ENCODE data around the gene BGN.

Gene BGN

GRCh38 chrX:153519569-153520286, 24.9 kb downstream of the BGN start:
- Mint-ChIP-seq H3K36me3 (no peaks in the 10 kb centered on the region), H3K4me3 (no peak overlapping the region), H3K4me1 (ENCODE audit: low read depth) (peaks cover 5% of the 10 kb centered on the region), H3K27me3 (peaks cover 5% of the 10 kb centered on the region), H3K27ac (no peak overlapping the region), H3K9me3 (ENCODE audit: low read depth) (no peaks in the 10 kb centered on the region)

DNA sequence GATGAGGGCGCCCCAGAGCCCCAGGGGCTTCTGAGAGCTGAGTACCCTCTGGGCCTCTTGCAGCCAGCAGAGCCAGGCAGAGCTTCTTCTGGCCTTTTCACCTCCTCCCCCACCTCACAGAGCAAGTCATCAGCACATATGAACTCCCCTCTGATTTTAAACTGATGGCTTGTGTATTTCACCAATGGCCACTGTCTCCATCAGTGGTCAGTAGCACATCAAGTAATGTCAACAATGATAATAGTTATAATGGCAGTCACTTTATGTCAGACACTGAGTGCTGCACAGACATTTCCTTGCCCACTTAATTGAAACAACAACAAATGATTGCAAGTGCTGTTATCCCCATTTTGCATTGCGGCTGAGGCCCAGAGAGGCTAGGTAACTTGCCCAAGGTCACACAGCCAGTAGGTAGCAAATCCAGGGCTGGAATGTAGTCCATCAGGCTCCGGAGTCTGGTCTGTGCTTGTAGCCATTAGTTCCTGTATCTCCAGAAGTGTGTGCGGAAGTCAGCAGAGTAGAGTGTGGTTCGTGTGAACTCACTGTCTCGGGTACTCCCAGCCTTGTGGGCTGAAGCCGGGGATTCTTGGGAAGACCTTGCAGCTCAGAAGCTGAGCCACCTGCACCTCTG, 25.6 kb downstream of the BGN start:
- Mint-ChIP-seq H3K4me1 (ENCODE audit: low read depth) (peaks cover 5% of the 10 kb centered on the region), H3K36me3 (no peaks in the 10 kb centered on the region), H3K27ac (no peak overlapping the region), H3K4me3 (no peak overlapping the region), H3K9me3 (ENCODE audit: low read depth) (no peaks in the 10 kb centered on the region), H3K27me3 (peaks cover 5% of the 10 kb centered on the region)

- no peaks in the 10 kb centered on the region for H3K9me3 Mint-ChIP-seq (ENCODE audit: low read depth)
- H3K4me3 Mint-ChIP-seq = no peak overlapping the region
- H3K27me3 Mint-ChIP-seq = peaks cover 2% of the 10 kb centered on the region
- H3K36me3 Mint-ChIP-seq = no peaks in the 10 kb centered on the region
- H3K4me1 Mint-ChIP-seq (ENCODE audit: low read depth) = peaks cover 3% of the 10 kb centered on the region
- no peak overlapping the region for H3K27ac Mint-ChIP-seq
Measured at GRCh38 chrX:153521034-153521433, 26.3 kb downstream of the BGN start.

DNA sequence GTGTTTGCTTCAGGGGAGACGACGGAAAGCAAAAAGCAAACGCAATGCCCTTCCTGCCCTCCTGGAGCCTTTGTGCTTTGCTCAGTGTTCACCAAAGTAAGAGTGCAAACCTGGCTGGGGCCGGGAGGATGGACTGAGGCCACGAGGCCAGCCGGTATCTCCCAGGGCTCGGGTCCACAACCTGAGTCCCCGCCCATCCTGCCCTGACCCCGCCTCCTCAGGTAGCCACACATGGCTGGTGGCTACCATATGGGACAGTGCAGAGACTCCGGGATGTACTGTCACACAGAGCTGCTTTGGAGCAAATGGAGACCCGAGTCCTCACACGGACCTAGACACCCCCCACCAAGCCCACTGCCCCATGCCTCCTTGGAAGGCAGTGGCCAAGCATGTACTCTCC, 27.5 kb downstream of the BGN start:
- Mint-ChIP-seq H3K36me3 (no peaks in the 10 kb centered on the region), H3K4me1 (ENCODE audit: low read depth) (peaks cover 2% of the 10 kb centered on the region), H3K4me3 (no peak overlapping the region), H3K27ac (no peak overlapping the region), H3K9me3 (ENCODE audit: low read depth) (no peaks in the 10 kb centered on the region), H3K27me3 (peaks cover 1% of the 10 kb centered on the region)

DNA sequence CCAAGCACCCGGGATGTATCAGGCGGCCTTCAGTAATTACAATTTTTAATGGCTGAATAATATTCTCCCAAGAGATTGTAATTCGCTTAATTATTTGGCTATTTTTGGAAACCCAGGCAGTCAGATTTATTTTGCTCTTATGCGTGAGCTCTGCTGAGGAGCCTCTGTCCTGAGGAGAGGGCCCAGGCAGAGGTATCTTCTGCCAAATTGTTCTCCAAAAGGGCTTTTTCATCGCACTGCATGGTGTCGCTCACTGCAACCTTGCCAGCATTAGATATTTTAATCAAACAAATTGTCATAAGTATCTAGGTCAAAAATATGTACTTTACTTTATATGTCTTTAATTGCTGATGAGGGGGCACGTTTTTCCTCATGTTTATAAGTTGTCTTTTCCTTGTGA, 28.5 kb downstream of the BGN start:
- H3K36me3 Mint-ChIP-seq = no peaks in the 10 kb centered on the region
- H3K27ac Mint-ChIP-seq = no peak overlapping the region
- H3K4me1 Mint-ChIP-seq (ENCODE audit: low read depth) = peaks cover 1% of the 10 kb centered on the region
- H3K4me3 Mint-ChIP-seq = no peak overlapping the region
- H3K9me3 Mint-ChIP-seq (ENCODE audit: low read depth) = no peaks in the 10 kb centered on the region
- peaks cover 1% of the 10 kb centered on the region for H3K27me3 Mint-ChIP-seq

GRCh38 chrX:153524234-153524633, 29.5 kb downstream of the BGN start:
- Mint-ChIP-seq H3K27ac (no peak overlapping the region), H3K9me3 (ENCODE audit: low read depth) (no peaks in the 10 kb centered on the region), H3K36me3 (no peaks in the 10 kb centered on the region), H3K4me1 (ENCODE audit: low read depth) (no peaks in the 10 kb centered on the region), H3K27me3 (peaks cover 1% of the 10 kb centered on the region), H3K4me3 (no peak overlapping the region)

- Mint-ChIP-seq H3K4me3 (no peak overlapping the region), H3K36me3 (no peaks in the 10 kb centered on the region), H3K27me3 (no peaks in the 10 kb centered on the region), H3K27ac (no peak overlapping the region), H3K9me3 (ENCODE audit: low read depth) (no peaks in the 10 kb centered on the region), H3K4me1 (ENCODE audit: low read depth) (no peaks in the 10 kb centered on the region)
Measured at GRCh38 chrX:153525451-153525850, 30.7 kb downstream of the BGN start.

- H3K4me1 Mint-ChIP-seq (ENCODE audit: low read depth) = no peaks in the 10 kb centered on the region
- H3K27me3 Mint-ChIP-seq = no peaks in the 10 kb centered on the region
- H3K4me3 Mint-ChIP-seq = no peak overlapping the region
- no peaks in the 10 kb centered on the region for H3K9me3 Mint-ChIP-seq (ENCODE audit: low read depth)
- H3K27ac Mint-ChIP-seq = no peak overlapping the region
- no peaks in the 10 kb centered on the region for H3K36me3 Mint-ChIP-seq
Measured at GRCh38 chrX:153526042-153526441, 31.3 kb downstream of the BGN start.

GRCh38 chrX:153526801-153527200, 32.0 kb downstream of the BGN start:
- no peak overlapping the region for H3K4me3 Mint-ChIP-seq

DNA sequence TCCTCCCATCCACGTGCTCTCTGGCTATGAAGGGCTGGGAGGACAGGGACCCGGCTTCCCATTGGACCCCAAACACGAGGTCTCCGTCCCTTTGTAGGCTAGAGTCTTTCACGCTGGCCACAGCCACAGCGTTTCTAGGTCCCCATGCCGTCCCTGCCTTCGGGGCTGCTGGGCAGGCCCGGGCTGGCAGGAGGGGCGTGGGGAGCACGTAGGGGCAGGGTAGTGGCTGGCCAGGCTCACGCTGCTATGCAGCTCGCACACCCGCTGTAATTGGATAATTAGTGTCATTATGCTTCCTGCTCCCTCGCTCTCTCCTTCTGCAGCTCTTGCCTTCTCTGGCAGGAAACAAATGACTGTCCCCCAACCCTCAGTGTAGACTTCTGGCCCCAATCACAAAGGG, 32.4 kb downstream of the BGN start:
- no peak overlapping the region for H3K27ac Mint-ChIP-seq
- no peaks in the 10 kb centered on the region for H3K27me3 Mint-ChIP-seq
- H3K36me3 Mint-ChIP-seq = no peaks in the 10 kb centered on the region
- no peaks in the 10 kb centered on the region for H3K4me1 Mint-ChIP-seq (ENCODE audit: low read depth)
- H3K9me3 Mint-ChIP-seq (ENCODE audit: low read depth) = no peaks in the 10 kb centered on the region
- no peak overlapping the region for H3K4me3 Mint-ChIP-seq

More at GRCh38 chrX:153526801-153527200, 32.0 kb downstream of the BGN start:
- H3K9me3 Mint-ChIP-seq (ENCODE audit: low read depth) = no peaks in the 10 kb centered on the region
- no peaks in the 10 kb centered on the region for H3K36me3 Mint-ChIP-seq
- H3K27me3 Mint-ChIP-seq = no peaks in the 10 kb centered on the region
- no peak overlapping the region for H3K27ac Mint-ChIP-seq
- H3K4me1 Mint-ChIP-seq (ENCODE audit: low read depth) = no peaks in the 10 kb centered on the region

DNA sequence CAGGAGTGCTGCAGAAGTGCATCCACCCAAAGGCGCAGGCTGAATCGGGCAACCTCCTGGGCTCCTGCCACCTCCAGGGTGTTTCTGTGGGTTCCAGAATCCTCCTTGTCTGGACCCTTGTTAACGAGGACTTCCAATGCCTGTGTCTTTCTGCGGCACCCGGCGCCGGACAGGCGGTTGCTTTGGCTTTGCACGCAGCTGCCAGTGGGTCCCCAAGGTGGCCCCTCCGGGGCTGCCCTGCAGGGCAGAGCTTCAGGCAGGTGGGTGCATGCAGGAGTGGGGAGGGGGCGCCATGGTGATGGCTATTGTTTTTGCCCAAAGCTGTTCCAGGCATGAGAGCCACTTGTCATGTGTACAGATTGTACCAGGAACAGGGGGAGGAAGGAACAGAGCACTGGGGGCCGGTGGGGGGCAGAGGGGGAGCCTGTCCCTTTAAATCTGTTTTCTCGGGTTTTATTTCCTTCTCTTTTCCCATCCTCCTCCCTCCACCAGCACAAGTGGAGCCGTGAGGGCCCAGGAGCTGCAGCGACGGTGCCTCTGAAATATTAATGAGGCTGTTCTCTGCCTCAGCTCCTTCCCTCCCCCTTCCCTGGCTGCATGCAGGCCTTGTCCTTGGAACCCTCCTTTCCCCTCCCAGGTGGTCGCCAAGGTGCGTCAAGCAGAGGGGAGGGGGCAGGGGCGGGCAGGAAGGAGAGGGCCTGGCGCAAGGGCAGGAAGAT, 35.8 kb downstream of the BGN start:
- no peaks in the 10 kb centered on the region for H3K27me3 Mint-ChIP-seq
- H3K4me1 Mint-ChIP-seq (ENCODE audit: low read depth) = no peaks in the 10 kb centered on the region
- H3K9me3 Mint-ChIP-seq (ENCODE audit: low read depth) = no peaks in the 10 kb centered on the region
- no peaks in the 10 kb centered on the region for H3K36me3 Mint-ChIP-seq
- H3K4me3 Mint-ChIP-seq = no peak overlapping the region
- H3K27ac Mint-ChIP-seq = no peak overlapping the region

GRCh38 chrX:153533091-153533490, 38.3 kb downstream of the BGN start:
- Mint-ChIP-seq H3K9me3 (ENCODE audit: low read depth) (no peaks in the 10 kb centered on the region), H3K27me3 (no peaks in the 10 kb centered on the region), H3K36me3 (no peaks in the 10 kb centered on the region), H3K27ac (no peak overlapping the region), H3K4me3 (no peak overlapping the region), H3K4me1 (ENCODE audit: low read depth) (no peaks in the 10 kb centered on the region)

GRCh38 chrX:153537080-153537479, 42.3 kb downstream of the BGN start:
- no peaks in the 10 kb centered on the region for H3K4me1 Mint-ChIP-seq (ENCODE audit: low read depth)
- H3K4me3 Mint-ChIP-seq = no peak overlapping the region
- H3K9me3 Mint-ChIP-seq (ENCODE audit: low read depth) = no peaks in the 10 kb centered on the region
- no peaks in the 10 kb centered on the region for H3K36me3 Mint-ChIP-seq
- no peaks in the 10 kb centered on the region for H3K27me3 Mint-ChIP-seq
- no peak overlapping the region for H3K27ac Mint-ChIP-seq

DNA sequence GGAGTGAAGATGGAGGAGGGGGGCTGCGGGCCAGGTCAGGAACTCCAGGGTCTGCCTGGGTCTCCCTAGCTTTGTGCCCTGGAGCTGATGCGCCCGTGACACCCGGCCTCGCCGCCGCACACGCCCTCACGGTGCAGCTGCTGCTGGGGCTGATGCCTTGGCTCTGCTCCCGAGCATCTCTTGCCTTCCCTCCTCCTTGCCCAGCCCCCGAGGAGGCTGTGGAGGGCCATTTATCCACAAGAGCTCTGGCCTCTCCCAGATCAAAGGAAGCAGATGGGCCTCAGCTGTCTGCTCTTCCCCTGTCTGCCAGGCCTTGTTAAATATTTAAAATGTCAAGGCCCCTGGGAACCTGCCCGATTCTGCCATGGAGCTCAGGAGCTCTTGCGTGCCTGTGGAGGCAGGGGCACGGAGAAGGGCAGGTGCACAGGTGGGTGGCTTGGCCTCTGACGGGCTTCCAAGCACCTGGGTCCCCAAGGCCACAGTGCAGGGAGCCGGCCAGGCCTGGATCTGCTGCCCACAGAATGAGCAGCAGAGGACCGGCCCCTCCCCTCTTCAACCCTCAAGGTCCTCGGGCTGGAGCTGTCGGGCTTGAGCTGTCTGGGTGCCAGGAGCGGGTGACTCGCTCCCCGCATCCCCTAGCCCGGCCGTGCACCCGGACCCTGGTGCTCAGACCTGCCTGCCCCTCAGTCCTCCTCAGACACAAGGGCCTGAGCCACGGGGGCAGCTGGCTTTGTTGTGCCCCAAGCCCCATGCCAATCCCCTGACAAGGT, 42.9 kb downstream of the BGN start:
- no peak overlapping the region for H3K4me3 Mint-ChIP-seq
- H3K27ac Mint-ChIP-seq = no peak overlapping the region
- H3K36me3 Mint-ChIP-seq = no peaks in the 10 kb centered on the region

DNA sequence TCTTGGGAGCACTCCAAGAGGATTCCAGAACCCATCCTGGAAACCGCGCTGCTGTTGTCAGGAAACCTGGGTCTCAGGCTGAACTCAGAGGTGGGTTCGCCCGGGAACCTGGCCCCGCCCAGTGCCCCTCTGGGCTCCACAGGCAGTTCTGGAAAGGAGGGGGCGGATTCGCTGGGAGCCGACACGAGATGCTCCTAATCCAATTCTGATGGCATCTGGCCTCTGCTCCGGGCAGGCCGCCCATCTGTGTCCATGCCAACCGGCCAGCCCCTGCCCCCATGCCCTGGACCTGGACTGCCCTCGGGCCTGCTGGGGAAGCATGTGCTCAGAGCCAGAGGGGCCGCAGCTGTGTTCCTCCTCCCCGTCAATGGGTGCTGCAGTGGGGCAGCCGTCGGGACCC, 43.6 kb downstream of the BGN start:
- Mint-ChIP-seq H3K9me3 (ENCODE audit: low read depth) (no peaks in the 10 kb centered on the region), H3K27ac (no peak overlapping the region), H3K4me1 (ENCODE audit: low read depth) (no peaks in the 10 kb centered on the region), H3K36me3 (no peaks in the 10 kb centered on the region), H3K27me3 (no peaks in the 10 kb centered on the region), H3K4me3 (no peak overlapping the region)

More for the DNA sequence above, 42.9 kb downstream of the BGN start:
- Mint-ChIP-seq H3K27me3 (no peaks in the 10 kb centered on the region), H3K4me1 (ENCODE audit: low read depth) (no peaks in the 10 kb centered on the region), H3K9me3 (ENCODE audit: low read depth) (no peaks in the 10 kb centered on the region)
